DMS153 treated with DMSO at 0.1 percent for 48 hours (cell line): ENCODE results near the gene MGAT4B.

ENCODE experiments used
- DNase-seq: peaks from one replicate; lab custom pipeline; 2025; ENCODE audit not compliant: unreplicated experiment; lab: John Stamatoyannopoulos, UW

MGAT4B gene

DNA sequence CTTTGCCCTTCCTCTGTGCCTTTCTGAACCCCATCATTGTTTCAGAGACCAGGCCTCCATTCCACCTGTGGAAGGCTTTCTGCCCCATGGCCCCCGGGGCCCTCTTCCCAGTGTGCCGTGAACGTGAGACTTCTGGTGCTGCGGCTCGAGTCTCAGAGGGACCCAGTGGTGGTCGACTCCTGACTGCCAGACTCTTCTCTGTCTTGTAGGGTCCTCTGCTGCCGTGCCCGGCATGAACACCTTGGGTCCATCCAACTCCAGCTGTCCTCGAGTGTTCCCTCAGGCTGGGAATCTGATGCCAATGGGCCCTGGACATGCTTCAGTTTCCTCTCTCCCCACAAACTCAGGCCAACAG is 33.0 kb downstream of the MGAT4B start:
- DNase-seq = no peak

DNA sequence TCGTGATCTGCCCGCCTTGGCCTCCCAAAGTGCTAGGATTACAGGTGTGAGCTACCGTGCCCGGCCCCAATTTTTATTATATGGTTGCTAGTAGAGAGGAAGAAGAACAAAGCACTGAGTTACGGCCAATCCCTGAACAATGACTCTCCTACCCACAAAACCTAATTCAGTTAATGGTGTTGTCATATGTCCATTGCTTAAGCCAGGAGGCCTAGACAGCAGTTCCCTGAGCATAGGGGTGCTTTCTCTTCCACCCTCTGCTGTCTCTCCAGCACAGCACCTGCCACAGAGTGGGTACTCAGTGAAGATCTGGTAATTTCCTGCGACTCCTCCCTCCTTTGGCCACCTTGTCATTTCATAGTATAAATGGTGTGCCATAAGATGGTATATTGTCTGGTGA is 34.3 kb downstream of the MGAT4B start:
- no peak for DNase-seq

DNA sequence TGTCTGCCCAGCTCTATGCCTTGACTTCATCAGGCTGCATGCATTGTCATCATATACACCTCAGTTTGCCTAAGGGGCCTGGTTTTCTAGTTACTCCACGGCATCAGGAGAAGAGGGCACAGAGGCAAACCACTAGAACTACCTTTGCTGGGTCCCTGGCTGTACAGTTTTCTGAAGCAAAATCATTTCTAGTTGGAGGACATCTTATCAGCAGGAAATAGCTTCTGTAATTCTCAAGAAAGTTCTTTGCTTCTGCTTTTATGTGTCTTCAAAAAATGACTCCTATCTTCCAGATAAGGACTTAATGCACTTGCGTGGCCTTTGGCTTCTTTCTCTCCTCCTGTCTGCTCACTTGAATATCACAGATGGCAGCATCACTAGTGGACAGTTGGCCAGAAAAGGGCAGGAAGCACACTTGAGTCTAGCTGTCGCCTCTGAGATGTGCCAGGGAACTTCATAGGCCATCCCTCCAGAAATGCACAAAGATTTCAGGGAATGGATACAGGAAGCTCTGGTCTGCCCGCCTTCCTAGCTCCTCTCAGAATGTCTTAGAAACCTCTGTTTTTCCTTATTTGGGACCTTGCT is 35.3 kb downstream of the MGAT4B start:
- no peak for DNase-seq

DNA sequence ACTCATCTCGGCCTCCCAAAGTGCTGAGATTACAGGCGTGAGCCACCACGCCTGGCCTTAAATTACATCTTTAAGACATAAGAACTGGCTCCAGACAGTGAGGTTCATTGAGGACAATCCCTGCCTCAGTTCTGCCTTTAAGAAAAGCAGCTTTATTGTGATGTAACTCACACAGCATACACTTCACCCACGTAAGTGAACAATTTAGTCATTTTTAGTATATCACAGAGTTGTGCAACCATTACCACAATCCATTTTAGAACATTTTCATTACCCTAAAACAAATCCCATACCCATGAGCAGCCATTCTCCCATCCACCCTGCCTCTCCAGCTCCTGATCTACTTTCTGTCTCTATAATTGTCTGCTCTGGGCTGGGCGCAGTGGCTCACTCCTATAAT is 36.9 kb downstream of the MGAT4B start:
- DNase-seq = no peak

DNA sequence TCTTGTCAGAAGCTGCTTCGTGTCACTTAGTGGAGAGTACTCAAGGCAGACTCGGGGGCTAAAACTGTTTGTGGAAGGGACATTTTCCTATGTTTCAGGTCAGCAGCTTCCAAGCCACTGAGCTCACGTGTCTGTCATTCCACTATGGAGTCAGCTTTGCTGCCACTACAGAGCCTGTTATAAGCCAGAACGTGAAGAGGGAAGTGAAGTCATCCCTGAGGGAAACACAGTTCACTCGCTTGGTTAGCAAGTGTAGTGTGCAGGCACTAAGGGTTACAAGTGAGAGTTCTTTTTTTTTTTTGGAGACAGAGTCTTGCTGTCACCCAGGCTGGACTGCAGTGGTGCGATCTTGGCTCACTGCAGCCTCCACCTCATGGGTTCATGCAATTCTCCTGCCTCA is 37.4 kb downstream of the MGAT4B start:
- no peak for DNase-seq

DNA sequence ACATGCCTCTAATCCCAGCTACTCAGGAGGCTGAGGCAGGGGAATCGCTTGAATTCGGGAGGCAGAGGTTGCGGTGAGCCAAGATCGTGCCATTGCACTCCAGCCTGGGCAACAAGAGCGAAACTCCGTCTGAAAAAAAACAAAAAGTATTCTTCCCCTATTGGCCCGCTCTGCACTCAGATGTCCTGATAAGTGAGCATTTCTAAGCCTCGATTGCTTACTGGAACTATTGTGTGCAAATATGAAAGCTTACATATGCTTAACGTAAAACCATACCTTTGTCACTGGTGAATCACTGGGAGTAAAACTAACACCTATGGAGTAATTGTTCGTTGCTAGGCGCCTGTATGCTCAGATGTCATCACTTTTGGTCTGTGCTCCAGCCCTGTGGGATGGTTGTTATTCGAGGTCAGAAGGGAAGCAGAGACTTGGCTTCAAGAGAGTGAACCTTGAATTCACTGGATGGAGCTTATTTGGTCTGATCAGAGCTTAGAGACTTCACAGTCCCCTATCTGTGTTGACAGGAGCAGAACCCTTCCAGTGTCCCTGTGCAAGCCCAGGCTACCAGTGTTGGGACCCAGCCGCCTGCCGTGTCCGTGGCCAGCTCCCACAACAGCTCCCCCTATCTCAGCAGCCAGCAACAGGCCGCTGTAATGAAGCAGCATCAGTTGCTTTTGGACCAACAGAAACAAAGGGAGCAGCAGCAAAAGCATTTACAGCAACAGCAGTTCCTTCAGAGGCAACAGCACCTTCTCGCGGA is 38.2 kb downstream of the MGAT4B start:
- DNase-seq = no peak

DNA sequence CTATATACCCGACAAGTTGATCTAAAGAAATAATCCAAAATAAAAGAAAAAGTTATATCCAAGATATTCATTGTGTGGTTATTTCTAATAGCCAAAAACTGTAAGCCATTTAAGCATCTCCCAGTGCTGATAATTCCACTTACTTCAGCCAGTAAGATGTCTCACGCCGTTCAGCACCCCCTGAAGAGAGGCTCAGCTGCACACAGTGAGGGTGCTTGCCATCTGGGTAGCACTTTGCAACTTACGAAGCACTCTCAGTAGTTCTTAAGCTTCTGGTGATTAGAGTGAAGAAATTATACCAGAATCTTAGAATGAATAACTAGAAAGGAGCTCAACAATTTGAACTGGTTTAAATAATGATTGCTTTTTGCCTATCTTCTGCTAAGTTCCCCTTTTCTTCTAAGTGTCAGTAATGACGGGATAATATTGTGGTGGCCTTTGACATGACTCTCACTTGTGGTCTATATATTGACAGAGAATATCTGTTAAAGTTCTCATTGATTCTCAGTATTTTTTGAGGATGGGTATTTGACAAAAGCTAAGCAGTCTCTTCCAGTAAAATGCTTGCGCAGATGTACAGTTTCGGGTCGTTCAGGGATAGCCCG is 39.1 kb downstream of the MGAT4B start:
- DNase-seq = no peak

DNA sequence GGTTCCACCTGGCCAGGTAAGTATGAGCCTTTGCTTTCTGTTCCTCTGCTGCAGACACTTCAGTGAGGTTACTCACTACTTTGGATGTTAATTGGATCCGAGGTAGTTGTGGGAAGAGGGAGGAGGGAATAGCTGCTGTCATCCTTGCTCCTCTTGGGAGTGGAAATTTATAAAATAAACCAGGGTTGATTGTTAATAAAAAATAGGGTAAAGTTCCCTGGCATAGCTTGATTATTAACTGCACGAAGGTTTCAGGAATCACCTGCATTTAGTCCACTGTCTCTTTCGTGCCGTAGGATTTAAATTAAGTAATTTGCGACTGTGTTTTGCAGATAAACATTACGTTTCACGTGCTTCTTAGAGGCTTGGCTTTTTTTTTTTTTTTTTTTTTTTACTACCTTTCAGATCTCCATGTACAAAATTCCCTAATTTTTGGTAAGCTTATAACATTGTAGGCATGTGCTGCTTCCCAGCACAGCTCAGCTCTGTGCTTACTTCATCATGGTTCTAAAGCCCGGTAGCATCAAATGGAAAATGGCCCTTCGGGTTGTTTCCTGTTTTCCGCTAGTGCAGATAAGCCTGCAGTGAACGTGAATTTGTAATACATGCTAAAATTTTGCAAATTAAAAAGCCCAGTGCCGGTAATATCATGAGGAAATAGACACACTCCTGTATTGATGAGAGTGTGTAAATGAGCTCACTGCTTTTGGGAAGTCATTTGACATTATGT is 39.8 kb downstream of the MGAT4B start:
- no peak for DNase-seq

DNA sequence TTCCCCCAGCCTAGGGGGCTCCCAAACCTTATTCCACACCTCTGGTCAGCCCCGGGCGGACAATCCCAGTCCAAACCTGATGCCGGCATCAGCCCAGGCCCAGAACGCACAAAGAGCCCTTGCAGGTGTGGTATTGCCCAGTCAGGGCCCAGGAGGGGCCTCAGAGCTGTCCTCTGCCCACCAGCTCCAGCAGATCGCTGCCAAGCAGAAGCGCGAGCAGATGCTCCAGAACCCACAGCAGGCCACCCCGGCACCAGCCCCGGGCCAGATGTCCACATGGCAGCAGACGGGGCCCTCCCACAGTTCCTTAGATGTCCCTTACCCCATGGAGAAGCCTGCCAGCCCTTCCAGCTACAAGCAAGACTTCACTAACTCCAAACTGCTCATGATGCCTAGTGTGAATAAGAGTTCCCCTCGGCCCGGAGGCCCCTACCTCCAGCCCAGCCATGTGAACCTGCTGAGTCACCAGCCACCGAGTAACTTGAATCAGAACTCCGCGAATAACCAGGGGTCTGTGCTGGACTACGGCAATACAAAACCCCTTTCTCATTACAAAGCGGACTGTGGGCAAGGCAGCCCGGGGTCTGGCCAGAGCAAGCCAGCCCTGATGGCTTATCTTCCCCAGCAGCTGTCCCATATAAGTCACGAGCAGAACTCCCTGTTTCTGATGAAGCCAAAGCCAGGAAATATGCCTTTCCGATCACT is 40.5 kb downstream of the MGAT4B start:
- no peak for DNase-seq

DNA sequence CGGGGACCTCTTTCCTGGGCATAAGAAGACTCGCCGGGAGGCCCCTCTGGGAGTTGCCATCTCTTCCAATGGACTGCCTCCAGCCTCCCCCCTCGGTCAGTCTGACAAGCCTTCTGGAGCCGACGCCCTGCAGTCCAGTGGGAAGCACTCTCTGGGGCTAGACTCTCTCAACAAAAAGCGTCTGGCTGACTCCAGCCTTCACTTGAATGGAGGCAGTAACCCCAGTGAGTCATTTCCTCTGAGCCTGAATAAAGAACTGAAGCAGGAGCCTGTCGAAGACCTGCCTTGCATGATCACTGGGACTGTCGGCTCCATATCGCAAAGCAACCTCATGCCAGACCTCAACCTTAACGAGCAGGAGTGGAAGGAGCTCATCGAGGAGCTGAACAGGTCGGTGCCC is 41.3 kb downstream of the MGAT4B start:
- no peak for DNase-seq

DNA sequence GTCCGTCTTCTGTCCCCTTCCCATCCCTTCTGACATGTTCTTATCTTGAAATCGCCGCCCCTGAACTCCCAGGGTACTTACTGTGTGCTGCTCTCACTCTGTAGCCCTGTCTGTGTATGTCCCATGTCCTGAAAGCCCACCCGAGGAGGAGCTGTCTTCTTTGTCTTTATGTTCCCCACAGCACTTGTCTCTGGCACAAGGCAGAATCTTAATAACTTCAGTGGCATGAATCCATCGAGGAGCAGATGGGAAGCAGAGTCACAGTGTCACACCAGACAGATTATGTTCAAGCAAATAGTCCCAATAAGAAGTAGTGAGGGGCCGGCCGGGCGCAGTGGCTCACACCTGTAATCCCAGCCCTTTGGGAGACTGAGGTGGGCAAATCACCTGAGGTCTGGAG is 42.6 kb downstream of the MGAT4B start:
- no peak for DNase-seq

DNA sequence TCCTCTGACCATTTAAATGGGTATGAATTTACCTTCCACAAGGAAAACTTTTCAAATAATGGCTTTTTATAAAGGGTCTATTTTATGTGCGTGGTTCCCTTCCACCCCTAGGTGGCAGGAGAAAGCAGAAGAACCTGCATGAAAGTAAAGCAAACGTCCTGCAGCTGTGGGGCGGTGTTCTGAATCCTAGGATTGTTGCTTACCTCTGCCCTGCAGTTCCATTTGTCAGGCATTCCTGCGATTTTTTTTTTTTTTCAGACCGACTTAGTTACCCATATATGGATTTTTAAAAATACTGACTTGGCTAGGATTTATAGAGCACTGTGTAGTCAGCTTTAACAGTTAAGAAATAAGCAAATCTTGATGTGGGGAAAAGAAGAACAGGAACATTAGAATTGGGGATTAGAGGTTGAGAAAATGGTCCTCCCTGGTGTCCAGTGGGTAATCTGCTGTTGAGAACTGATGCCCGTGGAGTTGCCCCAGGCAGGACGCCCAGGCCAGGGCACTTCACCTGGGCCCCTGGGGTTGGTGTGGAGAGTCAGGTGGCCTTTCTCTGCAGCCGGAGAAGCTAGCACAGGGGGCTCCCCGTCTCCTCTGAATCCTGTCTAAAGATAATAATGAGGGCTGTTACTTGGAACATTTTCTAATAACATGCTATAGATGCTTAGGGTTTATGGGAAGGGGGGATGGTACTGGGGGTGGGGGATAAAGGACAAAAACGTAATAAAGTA is 43.3 kb downstream of the MGAT4B start:
- DNase-seq = no peak

DNA sequence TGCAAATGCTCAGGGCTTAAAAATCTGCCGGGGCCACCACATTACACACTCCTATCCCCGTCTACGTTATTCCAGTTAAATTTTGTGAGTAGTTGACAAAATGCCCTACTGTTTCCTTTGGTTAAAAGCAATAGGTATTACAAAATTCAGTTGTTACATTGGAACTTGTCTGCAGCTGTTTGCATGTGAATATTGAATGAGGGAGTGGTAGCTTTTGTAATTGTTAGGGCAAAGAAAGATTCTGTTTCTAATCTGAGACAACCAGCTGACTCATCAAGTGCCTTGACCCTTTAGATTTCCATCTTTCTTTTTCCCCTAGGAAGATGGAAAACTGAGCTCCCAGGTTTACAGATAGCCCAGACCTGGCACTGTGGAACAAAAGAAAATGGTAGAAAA is 43.9 kb downstream of the MGAT4B start:
- DNase-seq = no peak

DNA sequence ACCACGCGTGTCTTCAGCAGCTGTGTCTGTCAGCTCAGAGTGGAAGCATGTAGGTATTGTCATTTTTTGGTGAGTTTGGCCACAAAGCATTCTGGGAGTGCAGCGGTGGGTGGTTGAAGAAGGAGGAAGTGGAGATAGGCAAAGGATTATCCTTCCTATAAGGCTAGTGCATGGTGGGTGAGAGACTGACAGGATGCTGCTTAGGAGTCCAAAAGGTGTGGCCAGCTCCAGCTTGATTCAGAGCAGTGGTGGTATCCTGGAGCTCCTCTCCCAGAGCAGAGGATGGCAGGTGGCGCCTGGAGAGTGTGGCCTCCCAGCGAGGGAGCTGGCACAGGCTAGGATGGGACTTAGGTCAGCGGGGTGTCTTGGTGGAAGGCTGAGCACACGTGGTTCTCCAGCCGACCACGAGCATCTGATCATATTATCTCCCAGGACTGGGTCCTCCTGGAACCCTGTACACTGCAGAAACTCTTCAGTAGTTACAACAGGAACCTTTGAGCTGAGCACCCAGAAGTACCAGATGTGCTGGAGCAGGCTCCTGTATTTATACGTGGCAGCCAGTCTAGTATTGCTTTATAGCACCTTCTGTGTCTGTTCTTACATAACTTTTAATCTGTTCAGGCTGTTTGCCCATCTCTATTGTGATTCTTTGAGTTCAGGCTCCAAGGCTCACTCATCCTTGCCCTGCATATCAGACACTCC is 44.4 kb downstream of the MGAT4B start:
- no peak for DNase-seq

DNA sequence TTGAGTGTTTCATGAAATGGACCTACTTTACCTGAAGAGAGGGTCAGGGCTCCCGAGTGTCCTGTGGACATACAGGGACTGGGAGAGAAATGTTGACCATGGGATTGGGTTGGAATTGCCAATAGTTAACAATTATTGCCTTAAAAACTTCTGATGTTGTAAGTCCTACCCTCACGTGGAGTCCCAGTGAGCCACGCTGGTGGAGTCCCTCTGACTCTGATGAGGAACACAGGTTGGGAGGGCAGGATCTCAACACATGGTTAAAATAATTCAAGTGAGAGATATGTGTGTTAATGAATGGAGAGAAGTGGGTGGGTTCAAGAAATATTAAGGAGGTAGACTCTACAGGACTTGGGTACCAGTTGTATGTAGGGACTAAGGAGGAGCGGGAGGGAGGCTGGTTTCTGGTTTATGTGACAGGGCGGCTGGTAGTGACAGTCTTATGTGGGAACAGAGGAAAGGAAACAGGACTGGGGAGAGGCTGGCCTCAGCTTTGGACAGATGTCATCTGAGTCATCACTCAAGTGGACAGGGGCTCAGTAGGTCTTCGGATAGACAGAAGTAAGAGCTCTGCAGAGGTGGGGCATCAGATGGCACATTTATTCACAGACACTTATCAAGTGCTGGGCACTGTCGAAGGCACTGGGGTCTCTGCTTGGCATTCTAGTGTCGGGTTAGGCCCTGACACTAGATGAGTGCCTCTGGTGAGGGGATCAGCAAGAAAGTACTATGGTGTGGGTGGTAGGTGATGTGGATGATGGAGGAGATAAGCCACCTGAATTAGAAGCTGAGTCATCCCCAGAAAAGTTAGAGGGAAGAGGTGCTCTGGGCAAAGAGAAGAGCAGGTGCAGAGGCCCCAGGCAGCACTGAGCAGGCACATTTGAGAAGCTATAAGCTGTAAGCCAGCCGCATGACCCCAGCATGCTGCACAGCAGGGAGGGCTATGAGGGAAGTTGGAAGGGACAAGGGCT is 46.8 kb downstream of the MGAT4B start:
- DNase-seq = no peak

DNA sequence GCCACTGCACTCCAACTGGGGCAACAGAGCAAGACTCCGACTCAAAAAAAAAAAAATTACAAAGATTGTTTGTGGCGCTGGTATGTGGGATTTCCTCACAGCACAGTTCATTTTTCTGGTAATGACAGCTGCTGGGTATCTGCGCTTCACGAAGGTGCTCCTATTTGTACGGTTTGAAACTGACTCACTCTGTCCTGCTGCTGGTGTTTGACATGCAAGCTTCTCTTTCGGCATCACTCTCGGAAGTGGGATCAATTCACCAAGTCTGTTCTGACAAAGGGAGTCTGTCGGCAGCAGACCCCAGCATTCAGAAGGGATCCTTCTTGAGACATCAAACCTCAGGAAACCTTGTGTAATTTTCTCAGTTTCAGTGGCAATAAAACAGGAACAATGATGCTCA is 47.7 kb downstream of the MGAT4B start:
- no peak for DNase-seq

DNA sequence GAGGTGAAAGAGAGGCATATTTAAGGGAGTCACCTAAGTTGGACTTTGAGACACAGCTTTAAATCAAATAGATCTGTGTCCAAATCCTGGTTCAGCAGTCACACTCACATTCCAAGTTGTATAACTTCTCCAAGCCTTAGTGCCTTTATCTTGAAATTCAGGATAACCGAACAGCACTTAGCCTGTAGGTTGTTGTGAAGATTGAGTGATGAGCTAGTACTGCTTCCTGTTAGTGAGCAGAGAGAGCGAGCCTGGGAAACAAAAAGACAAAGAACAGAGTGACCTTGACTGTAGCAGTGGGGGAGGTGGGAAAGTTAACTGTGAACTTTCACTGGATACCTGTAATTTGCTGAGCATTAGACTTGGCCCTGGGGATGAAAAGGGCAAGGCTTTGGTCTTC is 51.6 kb downstream of the MGAT4B start:
- DNase-seq = no peak

DNA sequence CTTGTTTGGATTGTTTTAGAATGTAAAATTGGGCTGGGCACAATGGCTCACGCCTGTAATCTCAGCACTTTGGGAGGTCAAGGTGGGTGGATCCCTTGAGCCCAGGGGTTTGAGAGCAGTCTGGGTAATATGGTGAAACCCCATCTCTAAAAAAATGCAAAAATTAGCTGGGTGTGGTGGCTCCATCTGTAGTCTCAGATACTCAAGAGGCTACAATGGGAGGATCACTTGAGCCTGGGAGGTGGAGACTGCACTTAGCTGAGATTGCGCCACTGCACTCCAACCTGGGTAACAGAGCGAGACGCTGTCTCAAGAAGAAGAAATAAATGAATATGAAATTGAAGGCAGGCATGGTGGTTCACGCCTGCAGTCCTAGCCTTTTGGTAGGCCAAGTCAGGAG is 52.7 kb downstream of the MGAT4B start:
- no peak for DNase-seq
